ENCODE results near the gene HMX1. TPM values are rescaled to one million over a fixed set of nuclear protein-coding genes. Genes with fewer than 3 reads are reported as not detected.

HMX1 gene
- polyA plus RNA-seq, 1 donor (not counting 4 experiments of a cell fraction or from before 2014, with no cell fraction given) = not detected

GRCh38 chr4:8888856-8889255 lies 17.2 kb upstream of the HMX1 start:
- H2AFZ ChIP-seq (ENCODE audit: control insufficient read depth, low read length) = no peak overlapping the region
- no peak overlapping the region for H3K27ac ChIP-seq (ENCODE audit: control insufficient read depth, insufficient read depth, low read length)
- TF ChIP-seq EZH2 (IDR thresholded peaks at IDR 0.05; ENCODE audit: low read length) = no peak
- TF ChIP-seq, protein P1, sequence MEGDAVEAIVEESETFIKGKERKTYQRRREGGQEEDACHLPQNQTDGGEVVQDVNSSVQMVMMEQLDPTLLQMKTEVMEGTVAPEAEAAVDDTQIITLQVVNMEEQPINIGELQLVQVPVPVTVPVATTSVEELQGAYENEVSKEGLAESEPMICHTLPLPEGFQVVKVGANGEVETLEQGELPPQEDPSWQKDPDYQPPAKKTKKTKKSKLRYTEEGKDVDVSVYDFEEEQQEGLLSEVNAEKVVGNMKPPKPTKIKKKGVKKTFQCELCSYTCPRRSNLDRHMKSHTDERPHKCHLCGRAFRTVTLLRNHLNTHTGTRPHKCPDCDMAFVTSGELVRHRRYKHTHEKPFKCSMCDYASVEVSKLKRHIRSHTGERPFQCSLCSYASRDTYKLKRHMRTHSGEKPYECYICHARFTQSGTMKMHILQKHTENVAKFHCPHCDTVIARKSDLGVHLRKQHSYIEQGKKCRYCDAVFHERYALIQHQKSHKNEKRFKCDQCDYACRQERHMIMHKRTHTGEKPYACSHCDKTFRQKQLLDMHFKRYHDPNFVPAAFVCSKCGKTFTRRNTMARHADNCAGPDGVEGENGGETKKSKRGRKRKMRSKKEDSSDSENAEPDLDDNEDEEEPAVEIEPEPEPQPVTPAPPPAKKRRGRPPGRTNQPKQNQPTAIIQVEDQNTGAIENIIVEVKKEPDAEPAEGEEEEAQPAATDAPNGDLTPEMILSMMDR (optimal IDR thresholded peaks at IDR 0.05 in 1 of 3, IDR thresholded peaks at IDR 0.05 in 1 of 3, conservative IDR thresholded peaks at IDR 0.05 in 1 of 3; ENCODE audit: extremely low read depth in 1 of 3, insufficient read depth in 2 of 3, low read length in 3 of 3) = no peak
- no peak overlapping the region for H3K9ac ChIP-seq (ENCODE audit: control insufficient read depth, extremely low read depth, insufficient read depth, low read length)
- no peak overlapping the region for H3K4me3 ChIP-seq (ENCODE audit: control insufficient read depth in 2 of 3, extremely low read depth in 1 of 3, insufficient read depth in 2 of 3, low read depth in 1 of 3, low read length in 3 of 3)
- no peaks in the 10 kb centered on the region for H3K9me3 ChIP-seq (ENCODE audit: control insufficient read depth, low read depth, low read length)
- DNase-seq (ENCODE audit: low read depth, low spot score) (no peak), FAIRE-seq (no peak)
- no peaks in the 10 kb centered on the region for H3K4me1 ChIP-seq (ENCODE audit: control insufficient read depth, extremely low read depth, insufficient read depth, low read length)
- no peak overlapping the region for H3K4me2 ChIP-seq (ENCODE audit: control insufficient read depth, extremely low read depth, insufficient read depth, low read depth, low read length)
- no peaks in the 10 kb centered on the region for H4K20me1 ChIP-seq (ENCODE audit: control insufficient read depth, extremely low read depth, insufficient read depth, low read length)
- dilution Hi-C loops (cut with MboI; ENCODE audit: extremely low pct_ligation_motif_present, low sequenced_read_pairs) = no loop called here
- no peaks in the 10 kb centered on the region for H3K9me1 ChIP-seq (ENCODE audit: control insufficient read depth, extremely low read depth, insufficient read depth, low read length)
- H3K79me2 ChIP-seq (ENCODE audit: control insufficient read depth, insufficient read depth, low read length) = no peaks in the 10 kb centered on the region
- H3K36me3 ChIP-seq (ENCODE audit: control insufficient read depth in 2 of 2, extremely low read depth in 1 of 2, insufficient read depth in 2 of 2, low read length in 2 of 2) = no peaks in the 10 kb centered on the region
- H3K27me3 ChIP-seq (ENCODE audit: control insufficient read depth, extremely low read depth, insufficient read depth, low read length) = peaks cover 58% of the 10 kb centered on the region

GRCh38 chr4:8886612-8887406 lies 15.2 kb upstream of the HMX1 start:
- no peaks in the 10 kb centered on the region for H3K4me1 ChIP-seq (ENCODE audit: control insufficient read depth, extremely low read depth, insufficient read depth, low read length)
- H2AFZ ChIP-seq (ENCODE audit: control insufficient read depth, low read length) = no peak overlapping the region
- no peak overlapping the region for H3K4me2 ChIP-seq (ENCODE audit: control insufficient read depth, extremely low read depth, insufficient read depth, low read depth, low read length)
- H3K27ac ChIP-seq (ENCODE audit: control insufficient read depth, insufficient read depth, low read length) = no peak overlapping the region
- no peaks in the 10 kb centered on the region for H3K9me1 ChIP-seq (ENCODE audit: control insufficient read depth, extremely low read depth, insufficient read depth, low read length)
- TF ChIP-seq, protein P1 (optimal IDR thresholded peaks at IDR 0.05 in 1 of 3, IDR thresholded peaks at IDR 0.05 in 1 of 3, conservative IDR thresholded peaks at IDR 0.05 in 1 of 3; ENCODE audit: extremely low read depth in 1 of 3, insufficient read depth in 2 of 3, low read length in 3 of 3) = peak; percentile 31 to 38 (median 35)
- TF ChIP-seq EZH2 (IDR thresholded peaks at IDR 0.05; ENCODE audit: low read length) = no peak
- no peaks in the 10 kb centered on the region for H3K79me2 ChIP-seq (ENCODE audit: control insufficient read depth, insufficient read depth, low read length)
- no peaks in the 10 kb centered on the region for H4K20me1 ChIP-seq (ENCODE audit: control insufficient read depth, extremely low read depth, insufficient read depth, low read length)
- H3K36me3 ChIP-seq (ENCODE audit: control insufficient read depth in 2 of 2, extremely low read depth in 1 of 2, insufficient read depth in 2 of 2, low read length in 2 of 2) = no peaks in the 10 kb centered on the region
- dilution Hi-C loops (cut with MboI; ENCODE audit: extremely low pct_ligation_motif_present, low sequenced_read_pairs) = no loop called here
- no peak overlapping the region for H3K9ac ChIP-seq (ENCODE audit: control insufficient read depth, extremely low read depth, insufficient read depth, low read length)
- FAIRE-seq (no peak), DNase-seq (ENCODE audit: low read depth, low spot score) (no peak)
- no peaks in the 10 kb centered on the region for H3K9me3 ChIP-seq (ENCODE audit: control insufficient read depth, low read depth, low read length)
- no peak overlapping the region for H3K4me3 ChIP-seq (ENCODE audit: control insufficient read depth in 2 of 3, extremely low read depth in 1 of 3, insufficient read depth in 2 of 3, low read depth in 1 of 3, low read length in 3 of 3)
- peaks cover 41% of the 10 kb centered on the region for H3K27me3 ChIP-seq (ENCODE audit: control insufficient read depth, extremely low read depth, insufficient read depth, low read length)

All from keratinocyte (primary cell).